ENCODE measurements around the gene ADM2.

The ADM2 gene

GRCh38 chr22:50445071-50445879 lies 36.1 kb upstream of the ADM2 start:
- DNase-seq (ENCODE audit: low read depth, low spot score), result no peak

- DNase-seq (ENCODE audit: low read depth, low spot score), result no peak
Measured at GRCh38 chr22:50445880-50446707, 35.2 kb upstream of the ADM2 start.

GRCh38 chr22:50446708-50447575 lies 34.4 kb upstream of the ADM2 start:
- DNase-seq (ENCODE audit: low read depth, low spot score), result no peak

- no peak for DNase-seq (ENCODE audit: low read depth, low spot score)
Measured at GRCh38 chr22:50447576-50448551, 33.5 kb upstream of the ADM2 start.

GRCh38 chr22:50452649-50453048 lies 28.7 kb upstream of the ADM2 start:
- DNase-seq (ENCODE audit: low read depth, low spot score), result no peak

GRCh38 chr22:50454556-50455075 lies 26.7 kb upstream of the ADM2 start:
- DNase-seq (ENCODE audit: low read depth, low spot score), result no peak

GRCh38 chr22:50455201-50455600 lies 26.1 kb upstream of the ADM2 start:
- no peak for DNase-seq (ENCODE audit: low read depth, low spot score)

- no peak for DNase-seq (ENCODE audit: low read depth, low spot score)
Measured at GRCh38 chr22:50456026-50456425, 25.3 kb upstream of the ADM2 start.

- no peak for DNase-seq (ENCODE audit: low read depth, low spot score)
Measured at GRCh38 chr22:50456466-50457234, 24.7 kb upstream of the ADM2 start.

GRCh38 chr22:50459016-50459415 lies 22.3 kb upstream of the ADM2 start:
- no peak for DNase-seq (ENCODE audit: low read depth, low spot score)

GRCh38 chr22:50459496-50460140 lies 21.7 kb upstream of the ADM2 start:
- no peak for DNase-seq (ENCODE audit: low read depth, low spot score)

GRCh38 chr22:50460938-50461337 lies 20.4 kb upstream of the ADM2 start:
- no peak for DNase-seq (ENCODE audit: low read depth, low spot score)

- no peak for DNase-seq (ENCODE audit: low read depth, low spot score)
Measured at GRCh38 chr22:50461536-50461935, 19.8 kb upstream of the ADM2 start.

GRCh38 chr22:50461979-50462540 lies 19.3 kb upstream of the ADM2 start:
- no peak for DNase-seq (ENCODE audit: low read depth, low spot score)

GRCh38 chr22:50463188-50463900 lies 18.0 kb upstream of the ADM2 start:
- DNase-seq (ENCODE audit: low read depth, low spot score), result no peak

- no peak for DNase-seq (ENCODE audit: low read depth, low spot score)
Measured at GRCh38 chr22:50464451-50464850, 16.9 kb upstream of the ADM2 start.

GRCh38 chr22:50465066-50465930 lies 16.0 kb upstream of the ADM2 start:
- DNase-seq (ENCODE audit: low read depth, low spot score), result no peak
